ENCODE measurements around the gene GLIS1. TPM values are rescaled to one million over a fixed set of nuclear protein-coding genes. Genes with fewer than 3 reads are reported as not detected.

Gene GLIS1
- total and polyA plus RNA-seq, 9 donors, result 0.12 to 2.9 (median 0.48) TPM; not detected in 1

GRCh38 chr1:53573522-53573921, 165.4 kb downstream of the GLIS1 start:
- no peak for TF ChIP-seq EP300 (IDR thresholded peaks at IDR 0.05)
- TF ChIP-seq POLR2A (IDR thresholded peaks at IDR 0.05), result no peak
- TF ChIP-seq CTCF (IDR thresholded peaks at IDR 0.05), result no peak
- H3K27ac ChIP-seq, result no peak overlapping the region
- 90 to 94% (median 91%) methylated on average over 8 of the region's 8 CpGs for WGBS, 3 donors
- H3K4me1 ChIP-seq (ENCODE audit: insufficient read depth), result no peaks in the 10 kb centered on the region
- peak in 1 of 5 donors; percentile 12 for DNase-seq
- no peak overlapping the region for H3K4me3 ChIP-seq
- no peaks in the 10 kb centered on the region for H3K9me3 ChIP-seq
- H3K36me3 ChIP-seq, result no peaks in the 10 kb centered on the region
- no peaks in the 10 kb centered on the region for H3K27me3 ChIP-seq
- intact Hi-C loops (cut with DNase I), result no loop called here

- DNase-seq, result no peak
- H3K36me3 ChIP-seq, result no peaks in the 10 kb centered on the region
- 92 to 94% (median 93%) methylated on average over 3 of the region's 3 CpGs for WGBS, 3 donors
- H3K4me3 ChIP-seq, result no peak overlapping the region
- no peak overlapping the region for H3K27ac ChIP-seq
- intact Hi-C loops (cut with DNase I), result no loop called here
- H3K4me1 ChIP-seq (ENCODE audit: insufficient read depth), result no peaks in the 10 kb centered on the region
- H3K27me3 ChIP-seq, result no peaks in the 10 kb centered on the region
- H3K9me3 ChIP-seq, result no peaks in the 10 kb centered on the region
- no peak for TF ChIP-seq CTCF (IDR thresholded peaks at IDR 0.05)
- no peak for TF ChIP-seq POLR2A (IDR thresholded peaks at IDR 0.05)
- TF ChIP-seq EP300 (IDR thresholded peaks at IDR 0.05), result no peak
Measured at GRCh38 chr1:53572815-53573173, 166.2 kb downstream of the GLIS1 start.

- Histone ChIP-seq H3K4me3 (no peak overlapping the region), H3K36me3 (no peaks in the 10 kb centered on the region), H3K27me3 (no peaks in the 10 kb centered on the region), H3K27ac (no peak overlapping the region), H3K4me1 (ENCODE audit: insufficient read depth) (no peaks in the 10 kb centered on the region), H3K9me3 (no peaks in the 10 kb centered on the region)
- TF ChIP-seq CTCF (IDR thresholded peaks at IDR 0.05) (no peak), POLR2A (IDR thresholded peaks at IDR 0.05) (no peak), EP300 (IDR thresholded peaks at IDR 0.05) (no peak)
- WGBS, 3 donors, result 59 to 73% (median 65%) methylated on average over 4 of the region's 4 CpGs
- DNase-seq, result peak in 1 of 5 donors; percentile 29
- intact Hi-C loops (cut with DNase I), result no loop called here
Measured at GRCh38 chr1:53572065-53572814, 166.7 kb downstream of the GLIS1 start.

GRCh38 chr1:53568540-53568939, 170.4 kb downstream of the GLIS1 start:
- Histone ChIP-seq H3K9me3 (no peaks in the 10 kb centered on the region), H3K36me3 (no peaks in the 10 kb centered on the region), H3K27ac (no peak overlapping the region), H3K27me3 (no peaks in the 10 kb centered on the region), H3K4me3 (no peak overlapping the region), H3K4me1 (ENCODE audit: insufficient read depth) (no peaks in the 10 kb centered on the region)
- TF ChIP-seq POLR2A (IDR thresholded peaks at IDR 0.05) (no peak), CTCF (IDR thresholded peaks at IDR 0.05) (no peak), EP300 (IDR thresholded peaks at IDR 0.05) (no peak)
- intact Hi-C loops (cut with DNase I), result no loop called here
- DNase-seq, result no peak
- 92 to 95% (median 95%) methylated on average over 2 of the region's 2 CpGs for WGBS, 3 donors

All from ovary (tissue), 9 donors.